HG03039 (cell line): ENCODE data around the gene PTPRM.

ENCODE experiments used
- ATAC-seq: cut with Tn5 transposase; IDR thresholded peaks from one replicate; pipeline ENCODE4 v1.9.1; 2021; ENCODE audit warnings: mild to moderate bottlenecking, moderate library complexity; ENCODE audit not compliant: unreplicated experiment

The PTPRM gene

DNA sequence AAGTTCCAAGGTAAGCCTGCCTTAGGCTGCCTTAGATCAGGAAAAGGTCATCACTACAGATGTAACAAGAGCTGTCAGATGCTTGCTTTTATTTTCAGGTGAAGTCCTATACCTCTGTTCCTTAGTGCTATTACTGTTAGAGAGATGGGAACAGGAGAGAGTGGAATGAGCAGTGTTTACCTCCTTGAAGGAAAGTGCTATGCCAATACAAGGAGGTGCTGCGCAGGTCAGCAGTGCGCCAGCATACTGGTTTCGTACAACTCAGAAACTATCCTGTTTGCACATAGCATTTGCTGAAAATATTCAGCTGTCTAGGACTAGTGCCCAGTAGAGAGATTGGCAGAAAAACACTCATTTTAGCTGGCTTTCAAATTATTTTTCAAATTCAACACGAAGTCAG, 629.1 kb downstream of the PTPRM start:
- ATAC-seq: no peak

DNA sequence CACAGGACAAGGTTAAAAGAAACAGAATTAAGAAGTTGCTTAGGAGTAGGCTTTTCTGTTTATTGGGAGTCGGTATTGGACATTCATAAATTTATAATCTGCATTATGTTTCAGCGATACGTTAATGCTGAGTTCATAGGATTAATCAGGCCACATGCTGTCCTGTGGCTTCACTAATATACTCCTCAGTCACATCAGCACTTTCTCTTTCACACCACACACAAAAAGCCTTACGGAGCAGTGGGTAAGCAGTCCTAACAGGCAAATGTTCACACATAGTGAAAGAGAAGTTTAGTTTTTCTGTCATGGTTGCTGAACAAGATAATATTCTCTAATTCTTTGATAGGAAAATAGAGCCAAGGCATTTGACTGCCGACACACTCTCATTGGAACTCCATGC, 630.4 kb downstream of the PTPRM start:
- no peak for ATAC-seq

DNA sequence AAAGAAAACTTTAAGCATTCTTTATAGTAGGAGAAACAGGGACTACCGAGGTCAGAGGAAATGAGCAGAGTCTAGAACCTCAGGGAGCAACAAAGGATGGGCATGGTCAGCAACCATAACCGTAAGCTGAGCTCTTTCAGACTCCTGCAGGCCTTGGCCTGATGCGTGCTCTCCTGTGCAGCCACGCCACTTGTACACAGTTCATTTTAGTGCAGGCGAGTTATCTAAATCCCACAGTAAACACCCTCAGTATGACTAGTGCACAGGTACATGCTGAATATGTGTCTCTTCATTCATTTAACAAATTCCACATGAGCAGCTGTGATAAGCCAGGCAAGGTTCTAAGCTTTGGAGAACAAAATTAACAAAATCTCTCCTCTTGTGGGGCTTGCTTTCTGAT, 640.9 kb downstream of the PTPRM start:
- ATAC-seq: no peak

DNA sequence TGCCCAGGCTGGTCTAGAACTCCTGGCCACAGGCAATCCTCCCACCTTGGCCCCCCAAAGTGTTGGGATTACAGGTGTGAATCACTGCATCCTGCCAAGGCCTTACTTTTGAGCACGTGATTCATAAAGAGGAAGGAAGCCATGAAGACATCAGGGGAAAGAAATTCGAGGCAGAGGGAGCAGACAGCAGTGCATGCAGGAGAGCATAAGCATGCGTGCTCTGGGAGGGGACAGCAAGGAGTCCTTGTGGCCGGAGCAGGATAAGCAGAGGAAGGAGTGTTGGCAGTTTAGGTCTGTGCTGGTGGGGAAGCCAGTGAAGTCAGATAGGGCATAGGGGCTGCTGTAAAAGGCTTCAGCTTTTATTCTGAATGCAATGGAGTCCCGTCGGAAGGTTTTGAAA, 641.6 kb downstream of the PTPRM start:
- no peak for ATAC-seq

DNA sequence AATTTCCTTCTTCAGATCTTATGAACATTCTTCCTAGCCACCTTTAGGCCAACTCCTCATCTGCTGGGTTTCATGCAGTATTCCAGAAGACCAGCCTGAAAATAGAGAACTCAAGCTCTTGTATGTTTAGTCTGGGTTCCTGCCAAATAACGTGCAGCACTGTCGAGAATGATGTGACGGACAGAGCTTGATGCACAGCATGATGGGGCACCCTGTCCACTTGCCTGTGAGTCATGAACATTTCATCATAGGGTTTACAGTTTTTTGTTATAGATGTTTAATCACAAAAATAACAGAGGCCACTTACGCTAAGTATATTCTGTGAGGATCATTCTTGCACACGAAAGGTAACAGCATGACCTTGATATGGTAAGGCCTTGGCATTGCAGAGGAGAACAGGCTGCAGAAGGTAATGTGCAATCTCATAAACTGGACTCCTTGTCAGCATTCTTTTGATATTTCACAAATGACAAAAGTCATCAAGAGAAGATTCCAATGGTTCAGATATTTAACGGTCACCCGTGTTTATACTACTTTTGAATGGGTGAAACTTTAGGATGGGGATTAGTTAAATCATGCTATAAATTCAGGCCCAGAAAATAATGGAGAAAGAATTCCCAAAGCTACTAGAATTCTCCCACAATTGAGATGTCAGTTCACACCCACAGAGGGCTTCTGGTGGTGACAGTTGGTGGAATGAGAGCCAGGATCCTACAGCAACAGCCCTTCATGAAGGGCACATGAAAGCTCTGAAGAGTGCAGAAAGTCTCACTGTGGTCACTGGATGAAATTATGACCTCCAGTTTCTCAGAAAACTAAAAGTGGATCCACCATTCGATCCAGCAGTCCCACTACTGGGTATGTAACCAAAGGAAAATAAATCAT, 646.0 kb downstream of the PTPRM start:
- no peak for ATAC-seq

DNA sequence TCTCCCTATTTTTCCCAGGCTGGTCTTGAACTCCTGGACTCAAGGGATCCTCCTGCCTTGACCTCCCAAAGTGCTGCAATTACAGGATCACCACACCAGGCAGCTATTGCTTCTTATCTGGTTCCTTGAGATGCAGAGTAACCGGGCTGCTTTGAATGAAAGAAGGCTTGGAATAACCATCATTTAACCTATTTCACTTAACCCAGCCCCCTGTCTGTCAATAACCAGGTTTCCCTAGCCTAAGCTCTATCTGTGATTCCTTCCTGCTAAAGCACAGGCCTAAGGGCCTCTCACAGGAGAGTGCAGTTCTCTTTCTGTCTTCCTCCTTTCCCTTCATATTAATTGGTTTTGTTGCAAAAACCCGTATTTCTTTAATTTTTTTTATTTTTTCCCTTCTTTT, 648.6 kb downstream of the PTPRM start:
- no peak for ATAC-seq

DNA sequence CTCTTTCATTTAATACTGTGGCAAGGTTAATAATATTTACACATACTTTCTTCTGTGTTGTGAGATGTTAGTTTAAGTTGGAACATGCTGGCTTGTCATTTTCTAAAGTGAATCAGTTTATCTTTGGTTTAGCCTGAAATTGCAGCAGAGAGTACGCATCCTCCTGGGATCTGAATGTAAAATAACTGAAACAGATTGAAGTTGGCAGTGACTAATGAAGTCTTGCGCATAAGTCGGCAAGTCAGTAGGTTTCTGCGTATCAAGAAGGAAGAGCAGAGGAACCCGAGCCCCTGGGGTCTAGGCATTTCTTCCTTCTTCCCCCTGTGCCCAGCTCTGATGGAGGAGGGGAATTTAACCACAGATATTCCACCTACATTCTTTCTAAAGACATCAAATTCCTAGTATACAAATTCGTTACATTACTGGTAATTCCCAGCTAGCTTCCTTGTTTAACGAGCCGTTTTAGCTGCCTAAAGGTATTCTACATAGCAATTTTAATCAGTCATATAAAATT, 650.0 kb downstream of the PTPRM start:
- no peak for ATAC-seq

DNA sequence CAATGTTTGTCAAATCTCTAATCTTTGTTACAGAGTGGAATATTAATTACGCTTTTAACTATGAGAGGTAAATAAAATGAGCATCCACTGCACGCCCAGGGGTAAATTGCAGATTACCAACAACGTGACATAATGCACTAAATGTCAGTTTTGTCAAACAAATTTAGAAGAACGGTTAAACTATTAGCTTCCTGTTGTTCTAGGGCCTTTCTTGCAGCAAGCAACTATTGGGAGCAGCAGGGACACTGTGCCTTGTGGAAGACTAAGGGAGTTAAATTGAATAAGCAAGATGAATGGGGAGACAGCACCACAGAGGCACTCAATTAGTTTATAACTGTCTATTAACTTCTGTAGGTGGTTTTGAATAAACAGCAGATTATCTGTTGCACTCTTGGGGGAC, 651.1 kb downstream of the PTPRM start:
- no peak for ATAC-seq

DNA sequence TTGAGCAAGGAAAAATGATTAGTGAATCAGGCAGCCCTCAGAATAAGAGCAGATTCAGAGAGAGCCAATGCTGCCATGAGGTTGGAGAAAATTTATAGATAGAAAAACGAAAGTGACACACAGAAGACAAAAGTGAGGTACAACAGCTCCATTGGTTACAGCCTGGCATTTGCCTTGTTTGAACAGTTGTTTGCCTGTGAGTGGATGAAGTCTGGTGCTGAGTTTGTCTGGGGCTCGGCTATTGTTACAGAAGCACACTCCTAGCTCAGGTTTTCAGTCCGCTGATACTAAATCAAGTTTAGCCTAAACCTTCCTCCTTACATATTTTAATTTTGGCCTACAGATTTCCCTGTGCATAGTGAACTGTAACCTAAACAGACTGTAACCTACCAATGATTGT, 654.3 kb downstream of the PTPRM start:
- ATAC-seq: no peak

DNA sequence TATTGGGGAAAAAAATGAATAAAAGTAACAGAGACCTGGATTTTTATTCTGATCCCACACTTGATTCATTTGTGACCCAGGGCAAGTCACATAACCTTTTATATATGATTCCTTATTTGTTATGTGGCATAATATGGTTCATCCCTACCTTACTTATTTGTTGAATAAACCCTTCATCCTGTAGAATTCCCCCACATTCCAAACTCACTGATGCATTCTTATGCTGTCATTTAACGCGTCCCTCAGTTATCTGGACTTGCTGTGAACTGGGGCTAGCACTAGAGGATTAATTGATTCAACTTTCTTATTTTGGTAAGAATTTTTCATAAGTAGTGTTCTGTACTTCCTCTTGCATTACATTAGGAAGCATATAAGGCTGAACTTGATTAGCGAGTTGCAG, 657.5 kb downstream of the PTPRM start:
- ATAC-seq: no peak

DNA sequence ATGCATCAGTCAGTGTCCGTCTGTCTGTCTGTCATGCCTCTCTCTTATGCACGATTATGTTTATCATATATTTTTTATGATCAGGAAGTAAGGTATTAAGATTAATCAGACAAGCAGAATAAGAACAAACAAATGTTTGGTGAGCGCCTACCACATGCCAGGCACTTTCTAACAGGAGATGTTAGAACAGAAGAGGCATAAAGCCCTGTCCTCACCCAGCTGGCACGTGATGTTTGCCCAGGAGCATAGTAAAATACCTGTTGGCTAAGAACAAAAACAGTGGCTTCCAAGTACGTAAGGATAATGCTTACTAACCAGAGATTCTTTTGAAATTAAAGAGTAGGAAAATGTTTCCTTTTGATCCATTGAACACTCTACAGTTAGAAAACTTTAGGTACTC, 661.9 kb downstream of the PTPRM start:
- no peak for ATAC-seq

DNA sequence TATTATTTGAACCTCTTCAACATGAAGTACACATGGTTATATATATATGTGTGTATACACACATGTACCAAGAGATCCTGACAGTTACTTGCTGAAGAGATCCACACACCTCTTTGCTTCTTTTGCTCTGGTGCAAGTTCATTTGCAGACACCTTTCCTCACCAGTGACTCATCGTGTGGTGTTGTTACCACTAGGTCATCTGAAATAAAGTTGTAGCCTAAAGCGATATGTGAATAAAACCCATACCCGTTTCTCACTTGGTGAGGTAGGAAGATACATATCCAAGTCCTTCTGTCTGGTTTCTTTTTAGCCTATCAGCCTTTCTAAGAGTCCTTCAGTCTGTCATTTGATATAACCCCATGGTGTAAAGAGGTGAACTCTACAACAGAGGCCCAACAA, 662.7 kb downstream of the PTPRM start:
- no peak for ATAC-seq

DNA sequence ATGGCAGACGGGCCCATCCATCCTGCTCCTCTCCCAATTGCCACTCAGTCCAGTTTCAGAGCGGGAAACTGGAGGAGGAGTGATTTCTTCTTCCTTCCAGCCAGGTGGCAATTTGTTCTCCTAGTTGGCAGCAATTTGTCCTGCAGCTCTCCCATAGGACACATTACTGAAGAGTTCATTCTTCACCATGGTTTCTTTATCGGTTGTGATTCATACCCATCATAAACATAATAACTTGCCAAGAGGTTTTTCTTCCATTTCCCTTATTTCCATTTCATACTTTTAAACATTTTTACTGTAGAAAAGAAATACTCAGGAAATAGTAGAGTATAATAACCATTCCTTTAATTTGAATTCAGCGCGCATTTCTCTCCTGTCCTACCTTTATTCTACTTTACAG, 664.2 kb downstream of the PTPRM start:
- no peak for ATAC-seq

DNA sequence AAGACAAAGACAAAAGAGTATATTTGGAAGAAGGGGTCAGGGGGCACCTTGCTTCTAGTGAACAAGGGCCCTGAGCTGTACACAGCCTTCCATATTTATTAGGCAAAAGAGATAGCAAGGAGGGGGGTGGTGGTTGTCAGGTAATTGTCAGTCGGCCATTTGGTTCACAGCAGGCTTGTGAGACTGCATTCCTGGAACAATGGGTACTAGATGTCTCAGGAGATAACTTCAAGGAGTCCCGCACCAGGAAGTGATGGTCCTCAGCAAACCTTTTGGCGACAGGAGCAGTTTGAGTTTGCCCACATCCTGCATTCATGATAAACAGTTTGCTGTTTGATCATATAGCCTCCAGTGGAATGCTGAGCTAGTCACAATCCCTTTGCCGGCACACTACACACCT, 665.7 kb downstream of the PTPRM start:
- ATAC-seq: no peak

DNA sequence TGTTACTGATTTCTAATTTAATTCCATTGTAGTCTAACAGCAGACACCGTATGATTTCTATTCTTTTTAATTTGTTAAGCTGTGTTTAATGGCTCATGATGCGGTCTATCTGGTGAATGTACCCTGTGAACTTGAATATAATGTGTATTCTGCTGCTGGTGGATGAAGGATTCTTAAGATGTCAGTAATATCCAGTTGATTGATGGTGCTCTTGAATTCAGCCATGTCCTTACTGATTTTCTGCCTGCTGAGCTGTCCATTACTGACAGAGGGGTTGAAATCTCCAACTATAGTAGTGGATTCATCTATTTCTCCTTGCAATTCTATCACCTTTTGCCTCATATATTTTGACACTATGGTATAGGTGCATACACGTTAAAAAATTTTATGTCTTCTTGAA, 668.8 kb downstream of the PTPRM start:
- no peak for ATAC-seq

DNA sequence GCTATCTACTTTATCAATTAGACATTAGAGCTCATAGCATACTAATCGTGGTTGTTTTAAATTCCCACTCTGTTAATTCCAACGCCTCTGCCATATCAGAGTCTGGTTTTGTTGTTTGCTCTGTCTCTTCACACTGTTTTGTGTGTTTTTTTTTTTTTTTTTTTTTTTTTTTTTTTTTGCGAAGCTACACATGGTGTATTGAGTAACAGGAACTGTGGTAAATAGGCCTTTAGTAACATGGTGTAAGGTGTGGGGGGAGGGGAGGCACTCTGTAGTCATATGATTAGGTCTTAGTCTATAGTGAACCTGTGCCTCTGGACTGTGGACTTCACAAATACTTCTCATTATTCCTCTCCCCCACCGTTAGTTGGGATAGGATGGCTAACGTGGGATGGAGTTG, 671.4 kb downstream of the PTPRM start:
- ATAC-seq: no peak

DNA sequence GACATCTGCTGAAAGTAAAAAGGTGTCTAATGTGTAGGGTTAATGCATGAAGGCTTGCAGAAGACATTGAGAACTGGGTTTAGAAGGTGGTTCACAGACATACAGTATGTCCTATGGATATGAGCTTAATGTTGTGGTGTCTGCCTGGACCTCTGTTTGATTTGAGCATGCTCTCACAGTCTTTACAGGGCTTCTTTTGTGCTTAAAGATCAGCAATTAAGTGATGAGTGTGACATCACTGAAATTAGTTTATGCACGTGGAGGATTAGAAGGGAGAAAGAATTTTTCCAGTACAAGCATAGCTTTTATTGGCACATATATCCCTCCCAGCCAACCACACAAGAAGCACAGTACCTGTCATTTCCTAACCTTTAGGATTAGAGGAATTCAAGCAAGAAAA, 674.6 kb downstream of the PTPRM start:
- ATAC-seq: no peak

DNA sequence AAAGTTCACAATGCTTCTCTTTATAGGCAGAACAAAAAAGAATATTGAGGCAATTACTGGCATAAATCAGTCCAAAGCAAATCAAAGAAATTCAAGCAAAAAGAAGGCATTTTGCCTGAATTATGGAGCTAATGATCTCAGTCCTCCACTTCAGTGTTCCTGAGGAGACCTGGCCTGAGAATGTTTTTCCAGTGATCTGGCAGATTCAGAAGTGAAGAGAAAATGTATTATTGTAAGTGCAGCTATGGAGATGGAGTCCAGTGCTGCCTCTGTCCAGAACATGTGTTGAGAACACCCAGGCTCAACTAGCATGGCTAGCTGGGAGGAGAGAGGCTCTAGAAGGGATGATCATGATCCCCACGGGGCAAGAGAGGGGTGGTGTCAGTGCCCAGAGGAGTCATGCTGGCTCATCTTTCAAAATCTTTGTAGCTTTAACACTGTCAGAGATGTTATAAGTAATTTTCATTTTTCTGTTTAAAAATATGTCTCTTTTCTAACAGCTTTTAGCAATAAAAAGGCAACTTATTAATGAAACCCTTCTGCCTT, 675.1 kb downstream of the PTPRM start:
- ATAC-seq: no peak

DNA sequence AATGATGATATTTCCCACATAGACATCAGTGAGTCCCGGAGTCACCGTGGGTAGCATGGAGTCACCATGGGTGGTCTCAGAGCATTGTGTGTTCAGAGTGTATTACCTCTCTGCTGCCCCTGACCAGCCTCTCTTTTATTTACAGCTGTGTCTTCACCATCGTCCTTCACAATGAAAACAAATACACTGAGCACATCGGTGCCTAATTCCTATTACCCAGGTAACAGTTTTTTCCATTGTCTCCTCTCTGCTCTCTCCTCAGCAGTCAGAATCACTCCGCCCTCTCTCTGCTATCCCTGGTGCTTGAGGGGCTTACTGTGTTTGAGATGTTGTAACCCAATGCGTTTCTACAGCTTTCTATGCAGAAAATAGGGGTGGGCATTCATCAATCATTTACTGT, 680.6 kb downstream of the PTPRM start:
- no peak for ATAC-seq

DNA sequence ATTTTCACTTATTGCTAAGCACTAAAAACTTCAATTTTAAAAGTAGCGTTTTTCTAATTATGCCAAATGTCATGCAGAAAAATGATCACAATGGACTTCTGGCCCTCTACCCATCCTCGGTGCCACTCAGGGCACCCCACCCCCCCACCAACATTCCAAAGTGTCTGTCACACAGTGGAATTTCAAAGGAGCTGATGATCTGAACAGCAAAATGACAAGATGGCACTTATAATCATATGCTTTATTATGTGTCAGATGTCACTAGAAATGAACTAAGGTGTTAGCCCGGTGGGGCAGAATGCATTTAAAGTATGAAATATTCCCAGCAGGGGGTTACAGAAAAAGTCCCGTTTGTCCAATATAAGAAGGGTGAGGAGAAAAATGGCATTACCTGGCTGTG, 681.5 kb downstream of the PTPRM start:
- ATAC-seq: no peak

DNA sequence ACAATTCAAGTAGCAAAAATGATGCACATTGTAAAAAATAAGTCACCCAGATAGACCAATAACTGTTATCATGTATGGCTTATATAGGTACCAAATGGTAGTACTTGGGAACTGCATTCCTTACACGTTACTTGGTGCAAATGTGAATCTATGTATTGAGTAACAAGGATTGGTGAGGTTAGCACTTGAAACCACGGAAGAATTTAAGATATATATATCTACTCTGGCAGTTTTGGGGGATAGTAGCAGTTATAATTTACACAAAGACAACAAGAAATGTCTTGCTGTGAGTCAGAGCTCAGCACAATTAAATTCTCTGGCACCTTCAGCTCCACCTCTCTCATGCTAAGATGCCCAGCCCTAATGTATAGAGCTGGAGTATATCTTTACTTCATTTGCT, 682.7 kb downstream of the PTPRM start:
- ATAC-seq: no peak

DNA sequence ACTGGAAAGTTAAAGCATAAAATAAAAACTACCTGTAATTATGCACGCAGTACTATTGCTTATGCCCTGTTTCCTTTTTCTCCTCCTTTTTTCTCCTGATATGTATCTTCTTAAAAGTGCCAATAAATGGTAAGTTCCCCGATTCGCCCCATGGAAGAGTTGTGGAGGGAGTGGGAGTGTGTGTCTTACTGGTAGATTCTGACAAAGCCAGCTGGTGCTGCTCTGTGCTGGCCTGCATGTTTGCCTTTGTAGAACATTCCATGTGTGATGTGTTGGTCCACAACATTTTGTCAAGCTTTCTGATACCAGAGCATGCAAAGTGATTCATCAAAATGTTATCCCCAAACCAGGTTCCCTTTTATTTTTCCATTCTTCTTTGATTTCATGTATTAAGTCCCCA, 685.3 kb downstream of the PTPRM start:
- ATAC-seq: no peak

DNA sequence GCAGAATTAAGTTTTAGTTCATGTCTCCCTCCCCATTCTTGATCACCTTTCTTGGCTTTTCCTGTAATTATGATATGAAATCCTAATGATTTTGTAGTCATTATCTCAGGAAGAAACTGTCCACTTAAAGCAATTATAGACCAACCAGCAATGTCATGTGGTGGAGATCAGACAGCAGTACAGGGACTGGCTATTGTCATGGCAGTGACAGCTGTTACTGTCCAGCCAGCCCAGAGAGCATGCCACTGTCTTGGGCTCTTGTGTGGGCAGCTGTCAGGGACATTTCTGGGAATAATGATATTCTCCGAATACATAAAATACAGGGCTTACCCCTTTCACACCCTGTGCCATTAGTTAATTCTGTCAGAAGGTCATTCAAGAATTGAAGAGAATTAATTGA, 686.8 kb downstream of the PTPRM start:
- ATAC-seq: no peak
